ENCODE measurements around the gene FAM110D.

The FAM110D gene

DNA sequence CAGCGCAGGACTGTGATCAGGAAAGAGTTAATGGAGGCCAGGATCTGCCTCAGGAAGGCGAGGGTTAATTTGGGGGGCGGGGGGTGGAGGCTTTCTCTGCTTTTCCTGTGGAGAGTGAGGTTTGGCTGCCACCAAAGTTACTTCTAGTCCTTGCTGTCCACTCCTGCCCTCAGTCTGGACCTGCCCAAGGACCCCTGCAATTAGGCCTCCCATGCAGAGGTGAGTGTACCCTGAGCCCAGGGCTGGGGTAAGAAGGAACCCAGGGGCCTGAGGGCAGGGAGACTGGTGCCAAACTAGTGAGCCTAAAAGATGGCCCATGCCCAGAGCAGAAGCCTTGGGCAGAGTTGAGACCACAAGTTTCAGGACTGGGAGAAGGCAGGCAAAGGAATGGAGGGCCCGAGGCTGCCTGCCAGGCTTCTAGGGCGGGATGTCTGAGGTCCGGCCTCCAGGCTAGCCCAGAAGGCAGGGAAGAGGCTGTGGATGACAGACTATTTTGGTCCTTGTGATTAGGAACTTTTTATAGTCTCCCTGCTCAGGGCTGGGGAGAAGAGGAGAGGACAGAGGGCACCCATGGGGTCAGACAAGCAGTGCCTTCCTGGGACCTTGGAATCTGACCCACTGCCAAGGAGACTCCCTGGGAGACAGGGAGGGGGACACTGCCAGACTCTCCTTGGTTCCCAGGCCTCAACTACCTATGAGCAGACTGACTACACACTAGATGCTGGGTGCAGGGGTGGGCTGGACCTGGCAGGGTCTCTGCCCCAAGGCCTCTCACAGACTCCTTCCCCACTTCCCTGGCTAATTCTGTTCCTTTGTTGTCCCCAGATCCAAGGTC lies at the start of gene FAM110D:
FAM110D (plus strand) TSS at position 172 of the 835 bp plus-strand sequence. CDS start 2,213 bp downstream, outside the sequence.
- DNase-seq, result no peak

DNA sequence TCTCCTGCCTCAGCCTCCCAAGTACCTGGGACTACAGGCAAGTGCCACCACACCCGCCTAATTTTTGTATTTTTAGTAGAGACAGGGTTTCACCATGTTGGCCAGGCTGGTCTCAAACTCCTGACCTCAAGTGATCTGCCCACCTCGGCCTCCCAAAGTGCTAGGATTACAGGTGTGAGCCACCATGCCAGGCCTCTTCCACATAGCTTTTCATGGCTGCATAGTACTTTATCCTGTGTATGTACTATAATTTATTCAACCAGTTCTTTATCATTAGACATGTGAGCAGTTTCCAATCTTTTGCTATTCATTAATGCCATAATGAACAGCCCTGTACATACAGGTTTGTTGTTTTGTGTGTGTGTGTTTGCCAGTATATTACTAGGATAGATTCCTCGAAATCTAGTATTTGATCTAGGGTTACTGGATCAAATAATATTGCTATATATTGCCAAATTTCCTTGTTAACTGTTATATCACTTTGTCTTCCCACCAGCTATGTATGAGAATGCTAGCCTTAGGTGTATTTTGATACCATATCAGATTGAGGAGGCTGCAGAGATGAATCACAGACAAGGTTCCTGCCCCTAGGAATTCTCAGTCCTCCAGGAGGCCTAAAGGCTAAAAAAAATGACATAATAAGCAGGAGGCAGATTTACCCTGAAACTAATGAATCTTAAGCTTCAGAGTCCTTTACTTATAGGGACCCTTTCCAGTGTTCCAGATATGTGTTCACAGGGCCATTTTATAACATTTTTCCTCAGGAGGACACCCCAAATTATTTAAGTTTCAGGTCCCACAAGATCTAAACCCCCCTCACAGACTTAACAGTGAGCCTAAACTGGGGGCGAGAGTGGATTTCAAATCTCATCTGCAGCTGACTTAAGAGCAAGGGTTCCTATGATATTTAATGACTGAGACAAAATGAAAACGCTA lies 49.4 kb upstream of the FAM110D start:
- no peak for DNase-seq

DNA sequence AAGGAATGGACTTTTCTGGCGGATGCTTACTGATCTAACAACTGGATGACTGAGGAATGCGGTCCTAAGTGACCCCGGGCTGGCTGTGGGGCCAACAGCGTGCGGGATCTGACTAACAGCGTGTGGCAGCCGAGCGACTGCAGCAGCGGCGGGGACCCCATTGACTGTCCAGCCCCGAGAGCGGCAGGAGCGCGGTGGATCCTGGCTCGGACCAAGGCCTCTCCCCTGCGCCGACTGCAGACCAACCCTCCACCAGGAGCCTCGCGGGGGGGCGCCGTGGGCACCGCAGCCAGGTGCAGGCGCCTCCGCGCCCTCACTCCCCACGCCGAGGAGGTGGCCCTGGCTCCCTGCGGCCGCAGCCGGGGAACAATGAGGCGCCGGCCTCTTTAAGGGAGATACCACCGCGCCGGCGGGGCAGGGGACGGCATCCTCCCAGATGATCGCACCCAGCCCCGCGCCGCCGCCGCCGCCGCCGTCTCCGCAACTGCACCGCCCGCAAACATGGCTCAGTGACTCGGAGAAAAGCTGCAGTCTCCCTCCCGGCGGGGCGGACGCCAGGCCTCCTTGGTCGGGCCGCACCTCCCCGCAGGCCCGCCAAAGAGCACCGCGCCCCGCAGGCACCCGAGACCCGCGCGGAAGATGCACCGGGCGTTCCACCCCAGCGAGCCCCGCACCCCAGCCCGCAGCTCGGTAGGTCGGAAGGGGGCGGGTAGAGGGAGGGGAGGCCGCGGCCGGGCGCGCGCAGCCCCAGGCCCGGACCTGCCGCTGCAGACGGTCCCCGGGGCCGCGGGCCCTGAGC lies 47.9 kb upstream of the FAM110D start:
- DNase-seq, result peak; percentile 62 to 67

GRCh38 chr1:26111530-26112406 lies 47.1 kb upstream of the FAM110D start, which contains the start of gene PDIK1L:
Gene PDIK1L (plus strand): TSS chr1:26111824. CDS start chr1:26114309, 2,485 bp downstream.
- DNase-seq, result peak; percentile 79 to 89

DNA sequence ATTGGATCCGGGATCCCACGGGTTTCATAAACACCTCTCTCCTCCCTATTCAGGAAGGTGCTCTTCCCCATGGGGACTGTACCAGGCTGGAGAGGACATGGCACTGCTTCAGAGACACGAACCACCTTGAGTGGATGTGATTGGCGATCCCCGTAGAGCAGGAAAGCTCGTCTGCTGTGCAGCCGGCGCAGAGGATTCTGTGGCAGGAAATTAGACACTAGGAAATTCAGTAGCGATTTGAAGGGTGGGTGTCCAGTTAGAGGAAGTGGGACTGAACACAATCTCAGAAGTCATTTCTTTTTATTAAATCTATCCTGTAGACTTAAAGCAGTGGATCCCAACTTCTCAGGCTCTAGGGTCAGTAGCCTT lies 46.5 kb upstream of the FAM110D start:
- DNase-seq, result peak in 1 of 2 experiments; percentile 68

GRCh38 chr1:26114165-26114927 lies 44.5 kb upstream of the FAM110D start:
- DNase-seq, result no peak

DNA sequence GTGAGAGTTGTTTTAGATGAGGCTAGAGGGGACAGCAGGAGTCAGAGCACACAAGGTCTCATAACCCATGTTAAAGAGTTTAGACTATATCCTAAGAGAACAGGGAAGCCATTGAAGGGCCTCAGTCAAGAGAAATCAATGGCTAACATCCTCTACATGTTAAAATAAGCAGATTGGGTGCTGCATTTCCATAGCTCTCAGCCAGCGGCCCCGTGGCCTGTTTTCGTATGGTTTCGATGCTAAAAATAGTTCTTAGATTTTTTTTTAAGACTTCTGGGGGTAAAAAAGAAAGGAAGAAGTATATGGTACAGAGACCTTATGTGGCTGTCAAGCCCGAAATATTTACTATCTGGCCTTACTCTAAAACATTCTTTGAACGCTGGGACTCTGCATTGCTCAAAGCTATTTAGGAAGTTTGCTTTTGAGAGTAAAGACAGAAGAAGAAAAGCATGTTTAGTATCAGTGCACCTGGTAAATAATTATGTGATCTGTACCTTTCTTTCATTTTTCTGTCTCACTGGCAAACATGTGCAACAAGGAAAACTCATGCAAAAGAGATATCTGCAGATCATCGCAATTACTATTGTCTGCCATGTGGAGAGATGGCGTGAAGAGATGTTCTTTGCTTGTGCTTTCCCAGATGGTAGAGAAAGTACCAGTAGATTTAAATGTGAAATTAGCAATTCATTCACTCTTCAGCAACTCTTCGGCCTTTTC lies 38.8 kb upstream of the FAM110D start:
- DNase-seq, result no peak

DNA sequence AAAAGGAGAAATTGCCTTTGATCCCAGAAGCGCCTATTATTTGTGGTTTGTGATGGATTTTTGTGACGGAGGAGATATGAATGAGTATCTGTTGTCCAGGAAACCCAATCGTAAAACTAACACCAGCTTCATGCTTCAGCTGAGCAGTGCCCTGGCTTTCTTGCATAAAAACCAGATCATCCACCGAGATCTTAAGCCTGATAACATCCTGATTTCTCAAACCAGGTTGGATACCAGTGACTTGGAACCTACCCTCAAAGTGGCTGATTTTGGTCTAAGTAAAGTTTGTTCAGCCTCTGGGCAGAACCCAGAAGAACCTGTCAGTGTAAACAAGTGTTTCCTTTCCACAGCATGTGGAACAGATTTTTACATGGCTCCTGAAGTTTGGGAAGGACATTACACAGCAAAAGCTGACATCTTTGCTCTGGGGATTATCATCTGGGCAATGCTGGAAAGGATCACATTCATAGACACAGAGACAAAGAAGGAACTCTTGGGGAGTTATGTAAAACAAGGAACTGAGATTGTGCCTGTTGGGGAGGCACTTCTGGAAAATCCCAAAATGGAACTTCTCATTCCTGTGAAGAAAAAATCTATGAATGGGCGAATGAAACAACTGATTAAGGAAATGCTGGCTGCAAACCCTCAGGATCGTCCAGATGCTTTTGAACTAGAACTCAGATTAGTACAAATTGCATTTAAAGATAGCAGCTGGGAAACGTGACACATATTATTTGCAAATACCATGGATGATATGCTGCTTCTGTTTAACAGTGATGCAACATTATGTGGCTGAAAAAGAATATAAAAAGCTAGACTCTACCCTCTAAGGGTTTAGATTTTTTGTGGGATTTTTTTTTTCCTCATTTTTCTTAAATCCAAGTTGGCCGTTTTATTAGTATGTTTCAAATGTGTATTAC lies 36.8 kb upstream of the FAM110D start:
- no peak for DNase-seq

DNA sequence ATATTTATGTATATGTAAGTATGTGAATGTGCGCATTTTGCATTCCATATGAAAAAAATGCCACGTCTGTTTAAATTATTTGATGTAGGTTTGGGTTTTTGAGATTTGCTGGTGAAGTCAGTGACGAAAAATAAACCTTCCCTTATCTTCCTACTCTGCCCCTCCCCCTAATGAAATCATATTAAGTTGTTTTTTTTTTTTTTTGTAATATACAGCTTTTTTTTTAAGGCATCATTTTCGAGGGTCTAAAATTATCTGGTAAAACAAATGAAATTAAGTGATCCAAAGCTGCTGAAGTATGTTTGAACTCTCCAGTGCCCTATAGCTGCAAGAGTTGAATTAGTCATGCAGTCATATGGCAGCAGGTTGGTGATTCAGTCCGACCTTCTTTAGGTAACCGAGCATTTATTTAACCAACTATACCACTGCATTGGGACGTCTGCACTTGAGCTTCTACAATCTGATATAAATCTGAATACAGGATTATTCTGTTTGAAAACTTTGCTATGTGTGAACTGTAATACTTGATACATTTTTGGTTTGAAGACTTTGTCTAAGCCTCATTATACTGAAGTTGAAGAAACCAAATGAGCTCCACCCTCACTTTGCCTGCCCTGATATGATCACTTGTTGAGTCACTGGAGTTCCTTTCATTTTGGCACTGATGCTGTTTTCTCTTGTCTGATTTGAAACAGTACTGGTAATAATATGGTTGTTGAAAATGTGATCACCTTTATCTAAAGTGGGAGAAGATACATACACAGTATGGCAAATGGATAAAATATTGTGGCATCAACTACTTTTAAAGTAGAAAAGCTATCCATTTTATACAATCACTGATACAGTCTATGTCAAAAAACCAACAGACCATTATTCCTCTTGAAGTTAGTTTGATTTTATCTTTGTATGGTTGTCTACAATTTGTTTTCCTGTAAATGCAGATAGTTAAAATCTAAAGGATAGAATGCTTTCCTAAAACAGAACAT lies 35.6 kb upstream of the FAM110D start:
- no peak for DNase-seq

DNA sequence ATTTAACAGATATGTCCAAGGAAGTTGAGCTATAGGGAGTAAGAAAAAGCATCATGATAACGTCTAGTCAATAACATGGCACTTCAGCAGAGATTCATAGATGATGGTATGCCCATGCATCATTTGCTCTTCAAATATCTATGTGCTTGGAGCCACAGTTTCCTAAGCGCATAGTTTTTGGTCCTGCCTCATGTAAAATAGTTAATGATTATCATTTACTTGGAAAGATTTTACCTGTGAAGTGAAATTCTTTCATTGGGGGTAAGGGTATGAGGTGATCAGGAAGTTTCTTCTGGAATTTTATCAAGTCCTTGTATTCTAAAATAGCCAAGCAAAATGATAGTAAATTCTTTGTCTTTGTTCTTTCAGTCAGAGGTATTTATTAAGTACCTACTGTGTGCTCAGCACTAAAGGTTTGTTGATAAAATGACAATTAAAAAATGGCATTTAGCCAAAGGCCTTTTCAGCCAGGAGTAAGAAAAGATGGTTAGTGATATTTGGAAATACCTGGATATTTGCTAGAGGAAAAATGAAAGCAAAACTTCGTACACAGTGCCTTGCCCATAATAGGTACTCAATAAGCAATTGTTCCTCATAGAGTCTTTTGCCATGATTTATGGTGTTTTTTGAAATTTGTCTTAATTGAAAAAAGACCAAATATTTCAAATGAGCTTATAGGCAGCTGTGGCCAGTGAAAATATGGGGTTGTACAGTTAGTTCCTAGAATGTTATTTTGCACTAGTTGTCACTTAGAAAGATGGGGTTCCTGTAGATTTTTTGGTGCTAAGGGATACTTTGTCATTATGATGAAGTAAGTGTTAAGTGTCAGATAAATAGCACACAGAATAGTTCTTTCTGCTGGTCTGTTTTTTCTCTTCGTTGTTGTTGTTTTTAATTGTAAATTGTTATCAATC lies 34.2 kb upstream of the FAM110D start:
- no peak for DNase-seq

GRCh38 chr1:26125382-26125781 lies 33.5 kb upstream of the FAM110D start:
- DNase-seq, result no peak

- no peak for DNase-seq
Measured at GRCh38 chr1:26125946-26126320, 32.9 kb upstream of the FAM110D start.

DNA sequence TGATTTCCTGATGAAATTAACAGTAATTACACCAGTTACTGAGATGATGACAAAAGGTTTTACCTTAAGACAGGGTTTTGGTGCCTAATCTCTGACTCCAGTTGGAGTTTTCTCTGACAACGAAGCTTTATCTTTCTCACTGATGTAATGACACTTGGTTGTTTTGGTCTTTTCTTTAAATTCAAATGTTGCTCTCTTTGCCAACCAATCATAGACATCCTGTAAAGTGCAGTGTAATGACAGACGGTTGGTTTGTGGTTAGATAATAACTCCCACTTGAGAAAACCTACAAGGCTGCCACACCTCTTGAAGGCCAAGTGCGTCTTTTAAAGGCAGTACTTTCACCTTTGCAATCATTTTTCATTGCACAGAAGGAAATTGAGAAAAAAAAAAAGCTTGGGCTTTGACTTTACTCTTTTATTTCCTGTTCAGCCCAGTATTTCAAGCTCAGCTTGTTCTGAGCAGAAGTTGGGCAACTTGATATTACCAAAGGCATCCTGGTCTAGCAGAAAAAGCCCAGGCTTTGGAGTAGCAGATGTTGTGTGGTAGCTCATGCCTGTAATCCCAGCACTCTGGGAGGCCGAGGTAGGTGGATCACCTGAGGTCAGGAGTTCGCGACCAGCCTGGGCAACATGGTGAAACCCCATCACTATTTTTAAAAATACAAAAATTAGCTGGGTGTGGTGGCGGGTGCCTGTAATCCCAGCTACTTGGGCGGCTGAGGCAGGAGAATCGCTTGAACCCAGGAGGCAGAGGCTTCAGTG lies 32.4 kb upstream of the FAM110D start:
- DNase-seq, result peak; percentile 84 to 87

DNA sequence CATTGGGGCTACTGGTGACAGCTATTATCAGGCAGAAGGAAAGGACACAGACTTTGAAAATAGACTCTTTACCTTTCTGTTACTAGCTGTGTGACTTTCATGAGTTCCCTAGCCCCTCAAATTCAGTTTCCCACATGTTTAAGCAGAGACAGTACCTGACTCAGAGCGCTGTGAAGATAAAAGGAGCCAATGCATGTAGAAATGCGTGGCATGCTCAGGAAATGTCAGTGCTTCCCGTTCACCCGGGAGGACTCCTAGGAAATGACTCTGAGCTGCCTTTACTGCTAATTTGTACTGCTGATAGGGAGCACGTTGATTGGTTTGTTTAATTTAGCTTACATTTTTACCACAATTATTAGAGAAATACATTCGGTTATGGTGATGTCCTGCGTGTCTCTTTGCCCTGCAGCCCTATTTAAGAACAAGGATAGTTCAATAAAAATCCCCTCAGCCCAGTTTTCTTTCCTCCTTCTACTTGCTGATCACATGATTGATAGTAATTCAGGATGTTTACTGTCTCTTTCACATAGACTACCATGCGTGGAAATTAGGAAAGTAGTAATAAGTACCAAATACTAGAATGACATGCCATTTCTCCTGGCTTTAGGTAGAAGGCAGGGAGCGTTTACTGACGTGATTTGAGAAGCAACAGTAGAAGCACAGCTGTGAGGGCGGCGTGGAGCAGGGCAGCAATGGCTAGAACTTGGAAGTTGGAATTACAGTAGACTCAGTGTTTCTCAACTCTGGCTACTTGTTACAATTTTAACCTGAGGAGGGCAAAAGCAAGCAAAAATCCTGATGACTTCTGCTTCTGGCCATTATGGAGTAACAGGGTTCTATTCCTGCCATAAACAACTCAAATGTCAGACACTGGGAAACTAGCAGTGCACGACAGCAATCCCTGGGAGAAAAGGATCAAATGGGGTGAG lies 31.4 kb upstream of the FAM110D start:
- DNase-seq, result no peak

- no peak for DNase-seq
Measured at GRCh38 chr1:26129778-26130177, 29.1 kb upstream of the FAM110D start.
